Measurements from ENCODE around the gene KLF13. TPM values are rescaled to one million over a fixed set of nuclear protein-coding genes. Genes with fewer than 3 reads are reported as not detected.

The KLF13 gene
- total RNA-seq, 4 donors from 2014 or later: 18.3 to 50.2 (median 32.9) TPM

Other genes starting within 250 kb of the KLF13 start
- gene TRPM1, start 225.1 kb upstream of the KLF13 start, total RNA-seq: not detected